ENCODE results near the gene DRAM2. TPM values are rescaled to one million over a fixed set of nuclear protein-coding genes. Genes with fewer than 3 reads are reported as not detected.
A peak's percentile ranks its signal among the peaks of the same experiment; 100 is the strongest.

The DRAM2 gene
- total and polyA plus RNA-seq, 10 of the 15 experiments (the other 5 are each of a cell fraction or from before 2014, with no cell fraction given), result 39.1 to 229 (median 79.4) TPM

- TF ChIP-seq RB1 (IDR thresholded peaks at IDR 0.05; ENCODE audit: borderline replicate concordance) (0 out of 2 replicates have a peak, but pooled peaks have one; percentile 19), RUNX3 (IDR thresholded peaks at IDR 0.05; ENCODE audit: low read length) (peak; percentile 70)
- TF ChIP-seq, protein P1, sequence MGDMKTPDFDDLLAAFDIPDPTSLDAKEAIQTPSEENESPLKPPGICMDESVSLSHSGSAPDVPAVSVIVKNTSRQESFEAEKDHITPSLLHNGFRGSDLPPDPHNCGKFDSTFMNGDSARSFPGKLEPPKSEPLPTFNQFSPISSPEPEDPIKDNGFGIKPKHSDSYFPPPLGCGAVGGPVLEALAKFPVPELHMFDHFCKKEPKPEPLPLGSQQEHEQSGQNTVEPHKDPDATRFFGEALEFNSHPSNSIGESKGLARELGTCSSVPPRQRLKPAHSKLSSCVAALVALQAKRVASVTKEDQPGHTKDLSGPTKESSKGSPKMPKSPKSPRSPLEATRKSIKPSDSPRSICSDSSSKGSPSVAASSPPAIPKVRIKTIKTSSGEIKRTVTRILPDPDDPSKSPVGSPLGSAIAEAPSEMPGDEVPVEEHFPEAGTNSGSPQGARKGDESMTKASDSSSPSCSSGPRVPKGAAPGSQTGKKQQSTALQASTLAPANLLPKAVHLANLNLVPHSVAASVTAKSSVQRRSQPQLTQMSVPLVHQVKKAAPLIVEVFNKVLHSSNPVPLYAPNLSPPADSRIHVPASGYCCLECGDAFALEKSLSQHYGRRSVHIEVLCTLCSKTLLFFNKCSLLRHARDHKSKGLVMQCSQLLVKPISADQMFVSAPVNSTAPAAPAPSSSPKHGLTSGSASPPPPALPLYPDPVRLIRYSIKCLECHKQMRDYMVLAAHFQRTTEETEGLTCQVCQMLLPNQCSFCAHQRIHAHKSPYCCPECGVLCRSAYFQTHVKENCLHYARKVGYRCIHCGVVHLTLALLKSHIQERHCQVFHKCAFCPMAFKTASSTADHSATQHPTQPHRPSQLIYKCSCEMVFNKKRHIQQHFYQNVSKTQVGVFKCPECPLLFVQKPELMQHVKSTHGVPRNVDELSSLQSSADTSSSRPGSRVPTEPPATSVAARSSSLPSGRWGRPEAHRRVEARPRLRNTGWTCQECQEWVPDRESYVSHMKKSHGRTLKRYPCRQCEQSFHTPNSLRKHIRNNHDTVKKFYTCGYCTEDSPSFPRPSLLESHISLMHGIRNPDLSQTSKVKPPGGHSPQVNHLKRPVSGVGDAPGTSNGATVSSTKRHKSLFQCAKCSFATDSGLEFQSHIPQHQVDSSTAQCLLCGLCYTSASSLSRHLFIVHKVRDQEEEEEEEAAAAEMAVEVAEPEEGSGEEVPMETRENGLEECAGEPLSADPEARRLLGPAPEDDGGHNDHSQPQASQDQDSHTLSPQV (IDR thresholded peaks at IDR 0.05), result peak; percentile 40; the same call in 1 of the 2 replicates
Measured at GRCh38 chr1:111127923-111128643, 11.8 kb downstream of the DRAM2 start (continued).

GRCh38 chr1:111126354-111126753 lies 13.5 kb downstream of the DRAM2 start:
- CTCF ChIA-PET, result interaction anchor here (0.6 to 2.7 kb wide), 8 partner anchors 10 to 712 kb away, joined by 3 to 11 read pairs (median 3); no protein-coding TSS in a partner anchor
- RAD21 ChIA-PET (ENCODE audit: unreplicated experiment), result interaction anchor here (1.1 to 3.7 kb wide), 7 partner anchors 15 to 97 kb away, joined by 5 to 35 read pairs (median 8); partner anchors contain the start of genes CEPT1 and DRAM2
- no peaks in the 10 kb centered on the region for H4K20me1 ChIP-seq (ENCODE audit: control insufficient read depth, insufficient read depth)
- DNase-seq (ENCODE audit: low read depth, low spot score), result no peak
- H3K79me2 ChIP-seq (ENCODE audit: control insufficient read depth, insufficient read depth, low read length), result peaks cover 7% of the 10 kb centered on the region
- 100% methylated on average over 1 of the region's 1 CpG for WGBS (ENCODE audit: insufficient coverage, insufficient replicate concordance, low lambda C conversion rate, missing lambda C conversion rate)
- no peak overlapping the region for H3K4me3 ChIP-seq
- ATAC-seq, result no peak
- POLR2A ChIA-PET, result interaction anchor here (1.2 to 2.3 kb wide), 3 partner anchors 14 to 66 kb away, joined by 3 to 20 read pairs (median 3); partner anchors contain the start of genes CEPT1 and DRAM2
- no peaks in the 10 kb centered on the region for H3K27me3 ChIP-seq (replicated peaks in 1 of 2; ENCODE audit: control insufficient read depth in 2 of 2, insufficient read depth in 2 of 2, low read length in 1 of 2)
- H3K36me3 ChIP-seq (ENCODE audit: control insufficient read depth in 2 of 2, insufficient read depth in 2 of 2, low read length in 1 of 2), result peaks cover 0 to 29% of the 10 kb centered on the region in 2 experiments; a peak in 2 of 4 replicates
- no TSS peak for BruUV-seq (replicated peaks)
- H3K9ac ChIP-seq (ENCODE audit: control insufficient read depth, insufficient read depth, low read length), result no peak overlapping the region
- no peak for FAIRE-seq
- no peak overlapping the region for H2AFZ ChIP-seq (ENCODE audit: control insufficient read depth, low read depth, low read length)
- H3K27ac ChIP-seq (ENCODE audit: control insufficient read depth, insufficient read depth), result peak overlapping the region; percentile 94; the same call in 1 of the 2 replicates
- 0 out of 2 replicates have a peak overlapping the region, but pooled peaks have one; percentile 60 for H3K4me2 ChIP-seq (ENCODE audit: control insufficient read depth, insufficient read depth)
- no peaks in the 10 kb centered on the region for H3K9me3 ChIP-seq (replicated peaks; ENCODE audit: control insufficient read depth, insufficient read depth, low read length)
- SMC1A ChIA-PET (ENCODE audit: uncharacterized antibody, unreplicated experiment), result interaction anchor here (0.6 to 4.1 kb wide), 17 partner anchors 9 to 97 kb away, joined by 3 to 42 read pairs (median 6); partner anchors contain the start of genes CEPT1 and DRAM2
- intact Hi-C loops (cut with micrococcal nuclease; ENCODE audit: unreplicated experiment) (loop anchor here (5.0 kb wide), 1 partner anchor 94 kb away; no protein-coding TSS in a partner anchor), in situ Hi-C loops (cut with MboI) (no loop called here)
- peaks cover 26% of the 10 kb centered on the region for H3K4me1 ChIP-seq (ENCODE audit: control insufficient read depth, insufficient read depth, low read length)
- TF ChIP-seq STAT1 (conservative IDR thresholded peaks at IDR 0.05) (no peak), CEBPB (IDR thresholded peaks at IDR 0.05; ENCODE audit: borderline replicate concordance in 1 of 2, low read depth in 2 of 2, low read length in 2 of 2) (no peak), PML (IDR thresholded peaks at IDR 0.05; ENCODE audit: low read length) (no peak), YBX1 (IDR thresholded peaks at IDR 0.05) (no peak), ZBTB11 (CRISPR knock-in tag; IDR thresholded peaks at IDR 0.05) (no peak), ASH2L (IDR thresholded peaks at IDR 0.05; ENCODE audit: borderline replicate concordance, low read depth) (no peak), POLR2A (IDR thresholded peaks at IDR 0.05; ENCODE audit: low read depth, low read length) (no peak), RAD51 (IDR thresholded peaks at IDR 0.05) (no peak), RUNX3 (IDR thresholded peaks at IDR 0.05; ENCODE audit: low read length) (no peak)
